Sigmoid colon (tissue), 4 donors: ENCODE results near the gene HNRNPL.

ENCODE experiments used
- CTCF ChIP-seq, 4 experiments: fragments of 450-650 bp in 3 of 4; fragments of 200-600 bp in 1 of 4; IDR thresholded peaks; one replicate each; pipeline ENCODE4 v1.5.1; 2016 to 2019; ENCODE audit warnings: antibody characterized with exemption in 4 of 4, mild to moderate bottlenecking in 3 of 4, moderate library complexity in 2 of 4
- POLR2AphosphoS5 ChIP-seq, 4 donors: sonication (generic); formaldehyde crosslinking; IDR thresholded peaks; one replicate each; pipeline ENCODE4 v1.6.1; 2017; ENCODE audit warnings: antibody characterized with exemption in 4 of 4

GRCh38 chr19:38862321-38863059, 12.7 kb upstream of the HNRNPL start:
- TF ChIP-seq POLR2AphosphoS5 (IDR thresholded peaks at IDR 0.05) (peak; percentile 88 to 94 (median 92)), CTCF (IDR thresholded peaks at IDR 0.05) (no peak)
